GM21529 (cell line): ENCODE measurements around the gene MZT2B.
A peak's percentile ranks its signal among the peaks of the same experiment; 100 is the strongest.
"Not testable (repeated sequence)": the region's sequence is repeated elsewhere in the genome, so short reads cannot be mapped to it uniquely, and the experiment has no call there.

Experiments used
- ATAC-seq: cut with Tn5 transposase; IDR thresholded peaks from one replicate; pipeline ENCODE4 v1.9.1; 2021; ENCODE audit not compliant: unreplicated experiment

The MZT2B gene

GRCh38 chr2:130181880-130182682, at the start of gene MZT2B:
Gene MZT2B, plus strand, starts transcription at chr2:130182262. Its CDS starts 21 bp downstream, at chr2:130182283.
- ATAC-seq, result peak; percentile 77

GRCh38 chr2:130135692-130136541, 46.1 kb upstream of the MZT2B start:
- no peak for ATAC-seq

GRCh38 chr2:130136546-130136945, 45.5 kb upstream of the MZT2B start:
- ATAC-seq, result not testable (repeated sequence)

- not testable (repeated sequence) for ATAC-seq
Measured at GRCh38 chr2:130137118-130137517, 44.9 kb upstream of the MZT2B start.

- not testable (repeated sequence) for ATAC-seq
Measured at GRCh38 chr2:130138326-130138725, 43.7 kb upstream of the MZT2B start.

DNA sequence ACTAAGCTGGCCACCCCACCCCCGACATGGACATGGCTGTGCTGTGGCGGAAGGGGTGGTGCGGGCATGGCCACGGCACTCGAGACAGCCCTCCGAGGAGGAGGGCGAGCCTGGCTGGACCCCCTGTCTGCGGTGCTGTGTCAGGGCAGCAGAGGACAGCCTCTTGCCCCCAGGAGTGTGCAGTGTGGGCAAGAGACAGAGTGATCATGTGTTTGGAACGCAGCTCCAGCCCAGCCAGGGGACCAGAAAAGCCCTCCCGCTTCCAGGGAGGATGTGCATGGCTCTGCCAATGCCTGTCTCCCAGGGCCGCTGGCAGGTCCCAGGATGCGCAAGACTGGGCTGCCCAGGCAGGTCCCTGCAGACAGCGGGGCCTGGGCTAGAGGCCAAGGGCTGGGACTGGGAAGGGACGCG, 43.2 kb upstream of the MZT2B start:
- ATAC-seq, result not testable (repeated sequence)

DNA sequence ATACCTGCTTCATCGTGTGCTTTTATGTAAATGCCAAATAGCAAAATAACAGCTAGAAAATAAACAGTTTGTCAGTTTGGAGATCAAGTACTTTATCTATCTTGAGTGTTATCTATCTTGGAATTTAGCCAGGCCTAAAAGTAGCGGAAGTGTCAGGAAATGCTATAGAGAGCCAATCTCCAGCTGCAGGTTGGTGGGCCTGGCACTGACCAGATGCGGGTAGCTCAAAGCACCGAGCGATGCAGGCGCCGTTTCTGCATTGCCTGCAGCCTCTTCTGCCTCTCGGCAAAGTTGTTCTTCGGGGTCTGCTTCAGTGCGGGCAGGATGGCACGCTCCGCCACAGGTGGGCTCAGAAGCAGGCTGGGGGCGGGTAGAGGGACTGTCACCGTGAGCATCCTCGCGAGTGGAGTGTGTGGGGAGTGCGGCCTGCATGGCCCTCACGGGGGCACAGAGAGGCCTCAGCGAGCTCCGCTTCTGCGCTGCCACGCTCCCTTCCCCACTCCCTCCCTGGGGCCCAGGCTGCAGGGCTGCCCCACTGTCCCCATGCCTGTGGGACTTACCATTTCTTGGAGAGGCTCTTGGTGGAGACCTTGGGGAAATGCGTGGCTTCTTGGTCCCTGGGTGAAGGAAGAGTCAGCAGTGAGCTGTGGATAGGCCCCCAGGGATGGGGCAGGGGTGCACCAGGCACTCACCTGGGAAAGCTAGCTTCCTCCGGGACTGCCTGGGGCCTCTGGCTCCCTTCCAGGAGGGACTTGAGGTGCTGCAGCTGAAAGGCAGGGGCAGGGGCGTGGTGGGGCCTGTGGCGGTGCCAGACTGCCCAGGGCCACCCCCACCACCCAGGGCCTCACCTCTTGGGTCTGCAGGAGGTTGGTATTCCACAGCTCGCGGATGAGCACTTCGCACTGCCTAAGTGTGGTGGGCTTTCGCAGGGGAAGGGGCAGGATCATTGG, 42.5 kb upstream of the MZT2B start:
- ATAC-seq, result not testable (repeated sequence)

GRCh38 chr2:130140516-130140915, 41.5 kb upstream of the MZT2B start:
- not testable (repeated sequence) for ATAC-seq

- ATAC-seq, result not testable (repeated sequence)
Measured at GRCh38 chr2:130141002-130141401, 41.1 kb upstream of the MZT2B start.

GRCh38 chr2:130141645-130142370, 40.3 kb upstream of the MZT2B start:
- ATAC-seq, result not testable (repeated sequence)

GRCh38 chr2:130142396-130143265, 39.4 kb upstream of the MZT2B start:
- ATAC-seq, result not testable (repeated sequence)

GRCh38 chr2:130143266-130144039, 38.6 kb upstream of the MZT2B start:
- ATAC-seq, result not testable (repeated sequence)

- peak; percentile 91 for ATAC-seq
Measured at GRCh38 chr2:130145006-130145414, 37.1 kb upstream of the MZT2B start, which contains the start of gene CCDC74B. Gene CCDC74B, minus strand, starts transcription at chr2:130145112. Its CDS starts 116 bp downstream, at chr2:130144996.

GRCh38 chr2:130148515-130148914, 33.5 kb upstream of the MZT2B start:
- not testable (repeated sequence) for ATAC-seq

DNA sequence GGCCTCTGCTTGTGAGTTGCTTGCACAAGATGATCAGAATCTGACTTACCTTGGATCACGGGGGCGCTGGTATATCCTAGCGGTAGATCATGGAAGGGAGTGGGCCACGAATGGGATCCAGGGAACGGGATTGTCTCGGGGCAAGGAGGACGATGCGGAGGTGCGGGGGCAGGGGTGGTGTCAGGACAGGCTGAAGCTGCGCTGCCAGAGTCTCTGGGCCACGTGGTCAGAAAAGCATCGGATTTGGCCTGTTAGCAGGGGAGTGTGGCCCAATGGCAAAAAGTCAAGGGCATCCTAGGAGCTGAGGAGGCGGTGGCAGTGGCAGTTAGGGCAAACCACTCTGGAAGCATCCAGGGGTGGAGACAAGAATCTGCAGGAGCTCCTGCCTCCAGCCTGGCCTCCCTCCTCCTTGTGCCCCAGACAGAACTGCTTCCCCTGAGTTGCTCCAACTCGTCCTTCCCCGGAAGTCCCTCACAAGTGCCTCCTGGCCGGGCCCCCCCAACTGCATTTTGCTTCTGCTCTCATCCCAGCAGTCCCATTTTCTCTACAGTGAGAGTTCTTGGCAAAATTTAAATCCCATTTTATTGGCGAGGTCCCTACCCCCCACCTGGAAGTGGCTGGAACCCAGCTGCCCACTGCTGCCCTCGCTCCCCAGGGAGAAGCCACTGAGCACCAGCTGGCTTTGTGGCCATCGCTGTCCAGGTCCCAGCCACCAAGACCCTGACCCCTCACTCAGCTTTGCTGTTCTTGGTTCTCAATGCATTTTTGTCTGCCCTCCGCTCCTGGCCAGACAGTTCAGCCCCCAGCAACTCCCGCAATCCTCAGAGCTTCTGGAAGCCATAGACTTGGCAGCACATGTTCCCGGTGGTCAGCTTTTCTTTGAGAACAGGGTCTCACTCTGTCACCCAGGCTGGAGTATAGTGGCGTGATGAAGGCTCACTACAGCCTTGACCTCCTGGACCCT, 31.6 kb upstream of the MZT2B start:
- no peak for ATAC-seq

DNA sequence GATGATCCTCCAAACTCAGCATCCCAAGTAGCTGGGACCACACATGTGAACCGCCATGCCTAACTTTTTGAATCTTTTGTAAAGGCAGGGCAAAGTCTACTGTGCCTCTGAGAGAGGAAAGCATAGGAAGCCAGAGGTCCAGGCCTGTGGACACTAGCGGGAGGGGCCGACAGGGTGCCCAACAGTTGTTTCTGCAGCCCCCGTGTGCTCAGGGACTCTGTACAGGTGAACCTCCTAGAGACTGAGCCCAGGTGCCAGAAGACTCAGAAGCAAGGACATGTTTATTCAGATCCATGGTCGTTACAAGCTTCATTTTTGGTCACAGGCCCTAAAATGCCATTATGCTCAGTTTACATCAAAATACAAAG, 30.9 kb upstream of the MZT2B start:
- ATAC-seq, result not testable (repeated sequence)
